HG03469 (cell line): ENCODE results near the gene PIK3AP1.

Source experiments
- ATAC-seq: cut with Tn5 transposase; IDR thresholded peaks from one replicate; pipeline ENCODE4 v1.9.1; 2021; ENCODE audit warnings: mild to moderate bottlenecking, moderate library complexity, moderate number of reproducible peaks; ENCODE audit not compliant: unreplicated experiment

The PIK3AP1 gene

GRCh38 chr10:96676272-96677112 lies 43.8 kb downstream of the PIK3AP1 start:
- ATAC-seq: no peak

- no peak for ATAC-seq
These were observed 44.5 kb downstream of the PIK3AP1 start for GRCh38 chr10:96675846-96676245.

GRCh38 chr10:96673318-96674099 lies 46.8 kb downstream of the PIK3AP1 start:
- no peak for ATAC-seq

GRCh38 chr10:96672481-96673175 lies 47.7 kb downstream of the PIK3AP1 start:
- ATAC-seq: no peak

- ATAC-seq: no peak
These were observed 49.0 kb downstream of the PIK3AP1 start for GRCh38 chr10:96671211-96671890.

- no peak for ATAC-seq
These were observed 49.5 kb downstream of the PIK3AP1 start for GRCh38 chr10:96670786-96671185.

- no peak for ATAC-seq
These were observed 52.9 kb downstream of the PIK3AP1 start for GRCh38 chr10:96667401-96667800.

- ATAC-seq: no peak
These were observed 53.6 kb downstream of the PIK3AP1 start for GRCh38 chr10:96666741-96667140.

GRCh38 chr10:96665306-96665705 lies 55.0 kb downstream of the PIK3AP1 start:
- no peak for ATAC-seq

- no peak for ATAC-seq
These were observed 55.8 kb downstream of the PIK3AP1 start for GRCh38 chr10:96664563-96664962.

- ATAC-seq: no peak
These were observed 56.5 kb downstream of the PIK3AP1 start for GRCh38 chr10:96663797-96664196.

GRCh38 chr10:96661632-96662031 lies 58.7 kb downstream of the PIK3AP1 start:
- ATAC-seq: no peak

- no peak for ATAC-seq
These were observed 60.0 kb downstream of the PIK3AP1 start for GRCh38 chr10:96660297-96660696.

- ATAC-seq: no peak
These were observed 61.5 kb downstream of the PIK3AP1 start for GRCh38 chr10:96658844-96659243.

- ATAC-seq: no peak
These were observed 62.9 kb downstream of the PIK3AP1 start for GRCh38 chr10:96657385-96657784.

GRCh38 chr10:96656839-96657238 lies 63.5 kb downstream of the PIK3AP1 start:
- no peak for ATAC-seq

- no peak for ATAC-seq
These were observed 64.1 kb downstream of the PIK3AP1 start for GRCh38 chr10:96656198-96656577.

GRCh38 chr10:96655461-96656197 lies 64.7 kb downstream of the PIK3AP1 start:
- ATAC-seq: no peak

- ATAC-seq: peak; percentile 55
These were observed 68.3 kb downstream of the PIK3AP1 start for GRCh38 chr10:96651998-96652431.

GRCh38 chr10:96650958-96651357 lies 69.4 kb downstream of the PIK3AP1 start:
- no peak for ATAC-seq
